Measurements from ENCODE around the gene AMACR.

- TF ChIP-seq CTCF (conservative IDR thresholded peaks at IDR 0.05) (no peak), ZFX (IDR thresholded peaks at IDR 0.05) (no peak)
Observed at GRCh38 chr5:34057569-34057968, 49.7 kb upstream of the AMACR start.
